Stimulated activated CD4-positive, alpha-beta T cell treated with anti-CD3 and anti-CD28 coated beads, Interleukin-1b, Interleukin-23, amount 100 ng/mL, for 1 hour (primary cell): ENCODE measurements around the gene ATP11A.
"Not testable (repeated sequence)": the region's sequence is repeated elsewhere in the genome, so short reads cannot be mapped to it uniquely, and the experiment has no call there.

Experiments used
- DNase-seq, 2 donors: peaks; one replicate each; pipeline ENCODE4 v3.0.0-alpha.2; 2020; ENCODE audit warnings: low read depth in 2 of 2

Gene ATP11A

GRCh38 chr13:112692104-112692503, 2.3 kb downstream of the ATP11A start:
- DNase-seq: no peak

- DNase-seq: no peak
Observed at GRCh38 chr13:112692586-112692985, 2.7 kb downstream of the ATP11A start.

- DNase-seq: no peak
Observed at GRCh38 chr13:112693831-112694497, 4.1 kb downstream of the ATP11A start.

GRCh38 chr13:112695121-112695520, 5.3 kb downstream of the ATP11A start:
- no peak for DNase-seq

GRCh38 chr13:112696001-112696868, 6.4 kb downstream of the ATP11A start:
- no peak for DNase-seq

GRCh38 chr13:112696869-112697465, 7.1 kb downstream of the ATP11A start:
- no peak for DNase-seq

GRCh38 chr13:112697756-112698655, 8.2 kb downstream of the ATP11A start:
- no peak for DNase-seq

- no peak for DNase-seq
Observed at GRCh38 chr13:112699322-112699918, 9.6 kb downstream of the ATP11A start.

GRCh38 chr13:112700291-112701060, 10.6 kb downstream of the ATP11A start:
- DNase-seq: no peak

- no peak for DNase-seq
Observed at GRCh38 chr13:112702341-112702985, 12.6 kb downstream of the ATP11A start.

GRCh38 chr13:112702986-112703379, 13.1 kb downstream of the ATP11A start:
- DNase-seq: no peak

GRCh38 chr13:112703449-112704284, 13.8 kb downstream of the ATP11A start:
- DNase-seq: no peak

- no peak for DNase-seq
Observed at GRCh38 chr13:112704308-112705145, 14.7 kb downstream of the ATP11A start.

- DNase-seq: no peak
Observed at GRCh38 chr13:112705286-112705685, 15.4 kb downstream of the ATP11A start.

GRCh38 chr13:112706171-112706570, 16.3 kb downstream of the ATP11A start:
- no peak for DNase-seq

- no peak for DNase-seq
Observed at GRCh38 chr13:112708560-112709240, 18.9 kb downstream of the ATP11A start.

- not testable (repeated sequence) for DNase-seq
Observed at GRCh38 chr13:112709316-112709715, 19.5 kb downstream of the ATP11A start.
